IMR-90 (cell line): ENCODE data around the gene SLC2A10.

Experiments used
- CHD1 ChIP-seq: IDR thresholded peaks from 2 replicates; pipeline ENCODE4 v1.6.1; 2012; ENCODE audit warnings: low read depth, low read length, improper control_type of control experiment
- CTCF ChIP-seq: conservative IDR thresholded peaks from 2 replicates; pipeline ENCODE4 v1.5.1; 2012; ENCODE audit warnings: mild to moderate bottlenecking, low read depth, low read length, improper control_type of control experiment
- ELK1 ChIP-seq: fragments of 150-350 bp; IDR thresholded peaks from 2 replicates; pipeline ENCODE4 v1.6.1; 2016; ENCODE audit warnings: low read depth, mild to moderate bottlenecking, low read length, moderate library complexity, borderline replicate concordance
- RAD21 ChIP-seq: IDR thresholded peaks from 2 replicates; pipeline ENCODE4 v1.6.1; 2012; ENCODE audit warnings: low read length, improper control_type of control experiment
- SMC3 ChIP-seq: fragments of 150-350 bp; IDR thresholded peaks from 2 replicates; pipeline ENCODE4 v1.6.1; 2016; ENCODE audit warnings: low read depth, mild to moderate bottlenecking, antibody characterized with exemption, low read length, moderate library complexity

DNA sequence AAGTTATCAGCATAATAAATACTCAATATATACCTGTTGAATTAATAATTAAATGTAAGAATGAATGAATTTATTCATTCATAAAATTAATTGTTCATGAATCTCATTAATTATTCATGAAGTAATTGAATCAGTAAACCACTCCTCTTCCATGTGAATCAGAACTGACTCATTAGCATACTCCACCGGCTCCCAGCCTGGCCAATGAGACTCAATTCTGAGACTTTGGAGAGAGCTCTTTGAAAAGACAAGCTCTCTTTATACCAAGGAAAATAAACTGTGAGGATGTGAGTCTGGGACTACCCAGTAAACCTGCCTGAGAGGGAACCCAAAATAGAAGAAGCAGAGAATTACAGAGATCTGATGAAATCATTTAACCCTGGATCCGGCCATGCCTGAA lies 8.4 kb upstream of the SLC2A10 start:
- no peak for TF ChIP-seq CTCF
- TF ChIP-seq SMC3: no peak
- no peak for TF ChIP-seq RAD21
- TF ChIP-seq ELK1: no peak
- no peak for TF ChIP-seq CHD1
